Measurements from ENCODE around the gene MYT1.
"Not testable (repeated sequence)": the region's sequence is repeated elsewhere in the genome, so short reads cannot be mapped to it uniquely, and the experiment has no call there.

MYT1 gene

DNA sequence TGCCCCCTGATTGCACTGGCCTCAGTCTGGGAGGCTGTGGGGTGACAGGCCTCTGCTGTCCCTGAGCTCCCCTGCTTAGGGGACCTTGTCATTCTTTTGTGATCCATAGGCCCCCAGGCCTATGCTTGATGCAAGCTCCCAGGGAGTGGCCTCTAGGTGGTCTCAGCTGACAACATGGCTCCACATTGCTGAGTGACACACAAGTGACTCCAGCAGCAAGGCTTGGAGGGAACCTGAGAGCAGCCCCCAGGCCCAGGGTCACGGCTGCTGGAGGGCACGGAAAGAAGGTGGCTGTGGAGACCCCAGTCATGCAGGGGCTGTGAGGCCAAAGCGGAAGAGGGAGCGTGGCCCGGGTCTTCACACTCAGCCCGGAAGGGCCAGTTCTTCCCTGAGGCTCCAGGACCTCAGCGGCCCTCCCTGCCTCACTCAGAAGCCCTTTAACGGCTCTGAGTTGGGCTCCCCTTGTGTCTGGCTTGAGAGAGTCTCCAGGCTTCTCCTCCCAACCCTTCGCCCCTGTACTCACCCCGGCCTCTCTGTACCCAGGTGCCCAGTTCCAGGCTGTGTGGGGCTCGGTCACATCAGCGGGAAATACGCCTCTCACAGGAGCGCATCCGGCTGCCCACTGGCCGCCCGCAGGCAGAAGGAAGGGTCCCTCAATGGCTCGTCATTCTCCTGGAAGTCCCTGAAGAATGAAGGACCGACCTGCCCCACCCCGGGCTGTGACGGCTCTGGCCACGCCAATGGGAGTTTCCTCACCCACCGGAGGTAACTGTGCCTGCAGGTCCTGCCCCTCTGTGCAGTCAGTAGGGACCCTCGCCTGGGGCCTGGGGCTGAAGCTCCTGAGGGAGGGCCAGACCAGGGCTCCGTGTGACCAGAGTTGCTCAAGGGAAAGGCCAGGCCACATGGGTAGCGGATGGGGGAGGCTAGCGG, 67.6 kb downstream of the MYT1 start:
- DNase-seq (ENCODE audit: low read depth in 2 of 2): no peak

DNA sequence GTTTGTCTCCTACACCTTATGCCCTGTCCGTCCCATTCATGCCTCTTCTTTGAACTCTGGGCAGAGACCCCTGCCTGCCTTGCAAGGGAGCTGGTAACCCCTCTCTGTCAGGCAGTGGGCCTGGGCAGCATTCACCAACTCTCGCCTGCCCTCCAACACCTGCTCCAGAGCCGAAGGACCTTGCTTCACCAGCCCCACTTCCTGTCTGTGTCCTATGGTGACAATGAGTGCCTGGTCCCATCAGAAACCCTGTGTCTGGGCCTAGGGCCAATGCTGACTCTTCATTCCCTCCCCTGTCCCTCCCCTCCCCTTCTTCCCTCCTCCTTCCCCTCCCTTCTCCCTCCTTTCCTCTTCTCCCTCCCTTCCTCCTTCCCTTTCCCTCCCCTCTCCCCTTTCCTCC, 68.5 kb downstream of the MYT1 start:
- no peak for DNase-seq (ENCODE audit: low read depth in 2 of 2)

DNA sequence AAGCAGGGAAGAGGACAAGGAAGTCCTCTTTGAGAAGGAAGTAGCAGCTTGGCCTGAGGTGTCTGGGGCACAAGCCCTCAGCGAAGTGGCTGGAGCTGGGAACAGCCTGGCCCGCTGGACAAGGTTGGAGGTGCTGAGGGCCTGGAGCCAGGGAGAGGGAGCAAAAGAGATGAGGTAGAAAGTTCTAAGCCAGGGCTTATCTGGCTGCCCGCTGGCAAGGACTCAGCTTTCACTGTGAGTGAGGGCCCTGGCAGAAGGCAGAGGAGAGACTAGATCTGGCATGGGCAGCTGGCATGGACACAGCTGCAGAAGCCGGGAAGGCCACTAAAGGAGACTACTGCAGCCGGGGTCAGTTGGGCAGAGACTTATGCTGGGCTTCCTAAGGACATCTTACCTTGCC, 69.5 kb downstream of the MYT1 start:
- no peak for DNase-seq (ENCODE audit: low read depth in 2 of 2)

DNA sequence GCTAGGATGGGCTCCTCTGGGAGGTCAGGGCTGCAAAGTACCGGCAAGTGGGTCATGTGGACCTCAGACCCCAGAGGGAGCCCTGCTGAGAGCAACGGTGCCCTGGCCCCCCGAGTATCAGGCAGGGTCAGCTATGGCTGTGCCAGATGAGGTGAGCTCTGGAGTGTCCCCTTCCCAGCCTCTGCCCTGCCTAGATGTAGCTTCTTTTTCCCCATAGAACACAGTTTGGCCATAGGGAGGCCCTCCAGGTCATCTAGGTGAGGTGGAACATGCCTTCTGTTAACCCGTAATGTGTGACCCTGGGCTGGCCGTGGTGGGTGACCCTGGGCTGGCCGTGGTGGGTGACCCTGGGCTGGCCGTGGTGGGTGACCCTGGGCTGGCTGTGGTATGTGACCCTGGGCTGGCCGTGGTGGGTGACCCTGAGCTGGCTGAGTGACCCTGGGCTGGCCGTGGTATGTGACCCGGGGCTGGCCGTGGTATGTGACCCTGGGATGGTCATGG, 70.1 kb downstream of the MYT1 start:
- no peak for DNase-seq (ENCODE audit: low read depth in 2 of 2)

DNA sequence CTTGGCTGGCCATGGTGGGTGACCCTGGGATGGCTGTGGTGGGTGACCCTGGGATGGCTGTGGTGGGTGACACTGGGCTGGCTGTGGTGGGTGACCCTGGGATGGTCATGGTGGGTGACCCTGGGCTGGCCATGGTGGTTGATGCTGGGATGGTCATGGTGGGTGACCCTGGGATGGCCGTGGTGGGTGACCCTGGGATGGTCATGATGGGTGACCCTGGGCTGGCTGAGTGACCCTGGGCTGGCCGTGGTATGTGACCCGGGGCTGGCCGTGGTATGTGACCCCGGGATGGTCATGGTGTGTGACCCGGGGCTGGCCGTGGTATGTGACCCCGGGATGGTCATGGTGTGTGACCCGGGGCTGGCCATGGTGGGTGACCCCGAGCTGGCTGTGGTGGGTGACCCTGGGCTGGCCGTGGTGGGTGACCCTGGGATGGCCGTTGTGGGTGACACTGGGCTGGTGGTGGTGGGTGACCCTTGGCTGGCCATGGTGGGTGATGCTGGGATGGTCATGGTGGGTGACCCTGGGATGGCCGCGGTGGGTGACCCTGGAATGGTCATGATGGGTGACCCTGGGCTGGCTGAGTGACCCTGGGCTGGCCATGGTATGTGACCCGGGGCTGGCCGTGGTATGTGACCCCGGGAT, 70.8 kb downstream of the MYT1 start:
- not testable (repeated sequence) for DNase-seq (ENCODE audit: low read depth in 2 of 2)

DNA sequence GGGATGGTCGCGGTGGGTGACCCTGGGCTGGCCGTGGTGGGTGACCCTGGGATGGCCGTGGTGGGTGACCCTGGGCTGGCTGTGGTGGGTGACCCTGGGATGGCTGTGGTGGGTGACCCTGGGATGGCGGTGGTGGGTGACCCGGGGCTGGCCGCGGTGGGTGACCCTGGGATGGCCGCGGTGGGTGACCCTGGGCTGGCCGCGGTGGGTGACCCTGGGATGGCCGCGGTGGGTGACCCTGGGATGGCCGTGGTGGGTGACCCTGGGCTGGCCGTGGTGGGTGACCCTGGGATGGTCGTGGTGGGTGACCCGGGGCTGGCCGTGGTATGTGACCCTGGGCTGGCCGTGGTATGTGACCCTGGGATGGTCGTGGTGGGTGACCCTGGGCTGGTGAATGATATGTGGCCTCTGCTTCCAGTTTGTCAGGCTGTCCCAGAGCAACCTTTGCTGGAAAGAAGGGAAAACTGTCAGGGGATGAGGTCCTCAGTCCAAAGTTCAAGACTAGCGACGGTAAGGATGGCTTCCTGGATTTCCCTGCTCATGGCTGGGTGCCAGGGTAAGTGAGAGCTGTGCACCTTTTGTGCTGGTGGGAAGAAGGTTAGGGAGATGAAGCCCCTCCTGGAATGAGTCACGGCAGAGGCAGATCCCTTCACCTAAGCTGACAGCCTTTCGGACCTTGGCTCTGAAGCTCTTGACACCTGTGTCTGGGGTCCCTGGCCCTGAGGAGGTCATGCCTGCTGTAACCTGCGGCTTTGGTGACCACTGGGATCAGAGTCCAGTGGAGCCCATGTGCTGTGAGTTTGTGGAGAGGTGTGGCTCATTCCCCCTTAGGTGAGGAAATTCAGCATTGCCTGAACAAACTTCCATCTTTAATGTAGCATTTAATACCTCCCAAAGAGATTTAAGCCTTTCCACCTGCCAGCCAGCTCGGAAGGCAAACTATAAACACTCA, 72.2 kb downstream of the MYT1 start:
- DNase-seq (ENCODE audit: low read depth in 2 of 2): no peak

GRCh38 chr20:64237316-64237715, 73.1 kb downstream of the MYT1 start:
- no peak for DNase-seq (ENCODE audit: low read depth in 2 of 2)

- DNase-seq (ENCODE audit: low read depth in 2 of 2): no peak
Measured at GRCh38 chr20:64238115-64238825, 74.0 kb downstream of the MYT1 start.

DNA sequence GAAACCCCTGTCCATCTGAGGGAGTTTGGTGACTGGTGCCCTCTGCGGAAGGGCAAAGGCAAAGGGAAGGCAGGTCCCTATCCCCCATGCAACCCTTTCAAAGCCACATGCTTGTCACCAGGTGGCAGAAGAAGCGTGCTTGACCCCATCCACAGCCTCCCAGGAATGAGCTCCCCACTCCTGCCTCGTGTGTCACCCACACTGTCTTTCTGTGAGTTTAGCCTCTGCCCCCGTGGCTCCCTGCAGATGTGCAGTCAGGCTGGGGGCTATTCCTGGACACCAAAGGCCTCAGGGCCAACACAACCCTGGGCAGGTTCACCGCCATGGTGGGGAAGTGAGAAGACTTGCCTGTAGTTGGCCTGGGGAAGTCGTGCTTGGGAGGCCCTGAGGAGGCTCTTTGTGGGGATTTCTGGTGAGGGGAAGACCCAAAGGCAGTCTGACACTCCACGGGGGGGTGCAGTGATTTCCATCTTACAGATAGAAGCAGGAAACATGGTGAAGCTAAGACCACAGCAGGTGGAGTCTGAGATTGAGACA, 74.7 kb downstream of the MYT1 start:
- DNase-seq (ENCODE audit: low read depth in 2 of 2): no peak

DNA sequence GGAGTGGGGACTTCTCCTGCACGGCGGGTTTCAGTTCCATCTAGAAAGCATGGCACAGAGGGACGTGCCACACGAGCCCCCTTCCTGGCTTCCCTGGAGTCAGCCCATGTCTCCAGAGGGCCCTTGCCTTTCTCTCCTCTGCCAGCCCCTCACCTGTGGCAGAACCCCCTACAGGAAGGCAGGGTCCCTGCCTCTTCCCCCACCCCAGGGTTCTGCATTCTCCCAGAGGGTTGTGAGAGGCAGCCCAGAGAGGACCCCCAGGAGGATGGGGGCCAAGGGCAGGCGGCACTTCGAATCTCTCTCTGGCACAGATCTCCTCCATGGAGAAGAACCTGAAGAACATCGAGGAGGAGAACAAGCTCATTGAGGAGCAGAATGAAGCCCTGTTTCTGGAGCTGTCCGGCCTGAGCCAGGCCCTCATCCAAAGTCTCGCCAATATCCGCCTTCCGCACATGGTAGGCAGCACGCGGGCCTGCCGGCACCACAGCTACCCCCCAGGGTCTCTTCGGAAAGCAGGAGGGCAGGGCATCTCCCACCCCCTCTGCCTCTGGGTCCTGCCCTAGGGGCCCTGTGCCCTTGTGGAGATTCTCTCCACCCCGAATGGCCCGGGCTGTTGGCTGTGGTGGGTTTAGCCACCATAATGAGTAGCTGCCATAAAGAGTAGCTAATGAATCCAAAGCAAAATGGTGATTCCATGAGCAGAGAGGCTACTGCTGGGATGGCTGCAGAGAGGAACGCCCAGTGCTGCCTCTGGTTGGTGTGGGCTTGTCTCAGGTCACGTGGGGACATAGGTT, 75.4 kb downstream of the MYT1 start:
- no peak for DNase-seq (ENCODE audit: low read depth in 2 of 2)

DNA sequence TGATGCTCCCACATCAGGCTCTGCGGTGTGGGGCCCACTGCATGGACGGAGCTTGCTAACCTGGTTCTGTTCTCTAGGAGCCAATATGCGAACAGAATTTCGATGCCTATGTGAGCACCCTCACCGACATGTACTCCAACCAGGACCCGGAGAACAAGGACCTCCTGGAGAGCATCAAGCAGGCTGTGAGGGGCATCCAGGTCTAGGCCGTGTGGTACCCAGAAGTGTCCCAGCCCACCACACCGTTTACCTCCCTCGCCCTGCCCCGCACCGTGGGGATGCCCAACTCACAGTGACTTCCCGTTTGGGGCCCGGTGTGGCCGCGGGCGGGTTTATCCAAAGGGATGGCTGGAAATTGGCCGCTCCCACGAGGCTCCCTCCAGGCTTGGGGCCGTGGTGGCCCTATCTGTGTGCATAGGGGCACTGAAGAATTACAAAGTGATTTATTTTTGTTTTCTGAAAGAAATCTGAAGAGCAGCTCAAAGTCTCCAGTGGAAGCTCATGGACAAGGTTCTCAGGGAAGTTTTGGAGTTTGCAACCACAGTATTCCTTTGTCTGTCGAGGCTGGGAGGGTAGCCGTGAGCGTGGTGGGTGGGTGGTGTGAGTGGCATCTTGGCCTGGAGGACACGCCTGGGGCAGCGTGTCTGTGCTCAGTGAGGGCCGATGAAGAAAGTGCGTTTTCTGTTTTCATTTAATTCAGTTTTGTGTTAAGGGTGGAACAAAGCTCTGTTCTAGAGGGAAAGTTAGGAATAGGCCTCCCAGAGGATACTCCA, 76.2 kb downstream of the MYT1 start:
- no peak for DNase-seq (ENCODE audit: low read depth in 2 of 2)

DNA sequence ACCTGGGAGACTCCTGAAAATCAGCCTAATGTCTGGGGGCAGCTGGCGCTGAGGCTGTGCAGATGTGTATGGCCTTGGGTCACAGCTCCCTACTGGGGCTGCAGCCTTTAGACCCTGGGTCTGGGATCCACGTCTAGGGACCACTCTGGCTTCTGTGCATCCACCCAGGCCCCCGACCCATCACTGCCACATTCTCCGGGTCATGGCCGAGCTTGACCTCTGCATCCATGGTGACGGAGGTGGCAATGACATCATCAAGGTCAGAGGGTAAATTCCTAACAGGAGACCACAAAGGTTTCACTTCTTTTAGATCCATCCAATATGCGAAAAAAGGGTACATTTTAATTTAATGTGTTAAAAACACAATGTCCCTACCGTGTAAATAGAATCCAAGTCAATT, 76.8 kb downstream of the MYT1 start:
- no peak for DNase-seq (ENCODE audit: low read depth in 2 of 2)

DNA sequence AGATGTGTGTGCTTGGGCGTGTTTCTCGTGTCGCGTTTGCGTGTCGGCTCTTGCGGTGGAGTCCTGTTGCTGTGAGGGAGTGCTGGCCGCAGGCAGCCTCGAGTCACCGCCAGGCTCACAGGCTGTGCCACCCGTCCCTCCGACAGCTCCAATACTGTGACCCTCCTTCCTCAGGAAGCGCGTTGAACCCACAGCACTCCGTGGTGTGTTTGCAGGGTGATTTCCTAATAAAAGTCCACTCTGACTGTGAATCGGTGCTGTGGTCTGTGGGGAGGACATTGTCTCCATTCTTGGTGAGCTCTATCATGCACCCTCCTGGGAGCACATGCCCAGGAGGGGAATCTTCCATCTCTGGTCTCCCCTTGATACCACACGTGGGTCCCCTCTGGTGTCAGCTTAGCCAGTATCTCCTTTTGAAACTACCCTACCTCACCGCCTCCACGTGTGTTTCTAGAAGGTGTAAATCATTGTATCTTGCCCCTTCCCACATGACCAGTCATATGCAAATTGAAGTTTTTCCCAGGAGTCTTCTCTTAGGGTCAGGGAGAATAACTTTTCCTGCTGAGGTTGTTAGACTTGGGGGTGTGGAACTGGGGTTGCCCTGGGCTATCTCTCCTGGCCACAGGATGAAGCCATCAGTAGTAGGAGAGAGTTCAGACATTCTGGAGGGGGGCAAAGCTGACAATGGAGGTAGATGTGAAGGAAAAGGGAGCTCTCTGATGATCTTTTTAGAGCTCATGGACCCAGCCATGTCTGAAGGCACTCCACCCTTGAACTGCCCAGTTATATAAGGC, 77.9 kb downstream of the MYT1 start:
- DNase-seq (ENCODE audit: low read depth in 2 of 2): no peak

GRCh38 chr20:64242797-64243475, 78.7 kb downstream of the MYT1 start:
- no peak for DNase-seq (ENCODE audit: low read depth in 2 of 2)

DNA sequence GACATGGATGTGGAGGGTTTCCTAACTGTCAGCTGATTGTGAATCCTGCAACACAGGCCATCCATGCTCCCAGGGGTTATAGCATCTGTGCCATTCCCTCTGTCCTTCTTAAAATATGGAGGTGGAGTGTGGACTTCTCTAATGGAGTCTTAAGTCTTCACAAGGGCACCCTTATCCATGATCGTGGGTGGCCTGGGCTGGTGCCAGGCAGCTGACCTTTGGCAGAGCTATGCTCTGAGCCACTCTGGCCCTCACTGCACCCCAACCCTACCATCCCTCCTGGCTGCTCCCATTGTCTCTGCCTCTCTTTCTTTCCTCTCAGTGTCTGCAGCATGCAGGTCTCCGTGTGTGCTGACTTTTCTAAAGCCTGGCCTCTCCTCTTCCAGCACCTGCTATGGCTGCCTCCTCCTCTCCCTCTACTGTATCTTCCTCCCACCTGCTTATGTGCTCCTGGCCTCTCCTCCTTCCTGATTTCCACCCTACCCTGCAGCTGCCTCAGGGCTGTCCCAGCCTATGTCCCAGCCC, 80.1 kb downstream of the MYT1 start:
- no peak for DNase-seq (ENCODE audit: low read depth in 2 of 2)

DNA sequence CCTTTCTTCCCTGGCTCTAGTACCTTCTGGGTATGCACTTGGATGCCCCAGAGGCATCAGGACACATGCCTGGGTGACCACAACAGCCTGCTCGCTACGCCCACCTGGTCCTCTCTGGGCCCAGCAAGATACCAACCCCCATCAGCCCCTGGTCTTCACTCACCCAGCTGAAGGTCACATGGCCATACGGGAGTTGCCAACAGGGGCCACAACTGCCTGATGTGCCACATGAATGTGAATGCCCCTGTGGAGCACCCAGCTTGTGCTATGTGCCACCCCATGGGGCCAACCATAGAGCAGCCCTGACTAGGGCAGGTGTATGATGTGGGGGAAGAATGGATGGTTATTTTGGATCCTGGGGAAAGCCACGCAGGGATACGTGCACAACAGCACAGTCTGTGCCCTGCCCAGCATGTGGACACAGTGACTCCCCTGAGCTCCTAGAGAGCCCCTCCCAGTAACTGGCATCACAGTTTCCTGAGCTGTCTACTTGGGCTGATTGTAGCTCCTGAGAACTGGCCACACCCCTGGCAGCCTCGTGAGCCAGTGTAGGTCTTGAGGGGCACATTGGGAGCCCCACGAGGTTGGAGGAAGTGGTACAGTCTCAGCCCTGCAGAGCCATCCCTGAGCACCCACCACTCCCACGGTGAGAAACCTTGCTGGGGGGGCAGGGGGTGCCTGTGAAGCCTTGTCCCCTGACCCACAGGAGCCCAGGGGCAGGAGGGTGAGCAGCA, 80.8 kb downstream of the MYT1 start:
- no peak for DNase-seq (ENCODE audit: low read depth in 2 of 2)
